Endothelial cell of umbilical vein (primary cell): Measurements from ENCODE around the gene PSMD3. TPM values are rescaled to one million over a fixed set of nuclear protein-coding genes. Genes with fewer than 3 reads are reported as not detected.
A peak's percentile ranks its signal among the peaks of the same experiment; 100 is the strongest.

Experiments
- BruUV-seq: library from RNA; stranded (reverse); fragments of 400-500 nt; replicated peaks from 2 replicates; lab custom pipeline; 2021; lab: Mats Ljungman, UMichigan
- CTCF ChIA-PET: fragments of 300-600, 350-600 bp; sonication (Branson Sonifier 250); formaldehyde crosslinking; loops from one replicate; lab custom pipeline; 2021; ENCODE audit warnings: antibody characterized with exemption, inconsistent platforms; lab: Charles Lee
- POLR2A ChIA-PET: fragments of 300-600, 350-600 bp; sonication (Branson Sonifier 250); formaldehyde crosslinking; loops from one replicate; lab custom pipeline; 2021; ENCODE audit warnings: antibody characterized with exemption, inconsistent platforms; lab: Charles Lee
- DNase-seq: peaks from one replicate; pipeline ENCODE4 v3.0.0-alpha.2; 2011; ENCODE audit warnings: low read depth, low spot score
- FAIRE-seq: peaks from 2 replicates; lab custom pipeline; 2011; peaks lifted over from hg19 to GRCh38; lab: Jason Lieb, UNC
- H2AFZ ChIP-seq: 2 replicates; pipeline ENCODE4 v1.6.0; 2012; ENCODE audit warnings: low read depth, low read length, control low read depth, inconsistent platforms
- H3K27ac ChIP-seq: 2 replicates; pipeline ENCODE4 v1.5.1; 2011; ENCODE audit warnings: low read depth, mild to moderate bottlenecking, control low read depth, low read length, moderate library complexity; ENCODE audit not compliant: insufficient read depth
- H3K27me3 ChIP-seq, 2 experiments: 2 replicates each; pipeline versions ENCODE4 v1.6.0 to v1.6.1; 2011; ENCODE audit warnings: low read length in 2 of 2, mixed read lengths in 1 of 2; ENCODE audit not compliant: control insufficient read depth in 2 of 2, insufficient read depth in 2 of 2
- H3K36me3 ChIP-seq, 2 experiments: 2 replicates in 1 of 2; 3 replicates in 1 of 2; pipeline ENCODE4 v1.5.1; 2011; ENCODE audit warnings: low read length in 2 of 2, mild to moderate bottlenecking in 1 of 2, moderate library complexity in 1 of 2; ENCODE audit not compliant: control insufficient read depth in 2 of 2, insufficient read depth in 2 of 2; ENCODE audit errors: extremely low read depth in 1 of 2
- H3K4me1 ChIP-seq: 3 replicates; pipeline ENCODE4 v1.5.1; 2011; ENCODE audit warnings: mild to moderate bottlenecking, low read length; ENCODE audit not compliant: control insufficient read depth, insufficient read depth; ENCODE audit errors: extremely low read depth
- H3K4me2 ChIP-seq: 2 replicates; pipeline ENCODE4 v1.6.1; 2011; ENCODE audit warnings: low read length, control low read depth, mixed read lengths; ENCODE audit not compliant: insufficient read depth
- H3K4me3 ChIP-seq, 3 experiments: fragments of 200-600 bp in 1 of 3; sonication (generic), shearing (Covaris generic) in 1 of 3; replicated peaks in 1 of 3; 2 replicates each; pipeline ENCODE4 v1.5.1; 2011 to 2016; ENCODE audit warnings: control low read depth in 3 of 3, low read length in 3 of 3, mild to moderate bottlenecking in 2 of 3, inconsistent platforms in 1 of 3, low read depth in 1 of 3, moderate library complexity in 1 of 3; ENCODE audit not compliant: insufficient read depth in 1 of 3
- H3K79me2 ChIP-seq: 2 replicates; pipeline ENCODE4 v1.6.0; 2012; ENCODE audit warnings: low read length, inconsistent platforms; ENCODE audit not compliant: control insufficient read depth, insufficient read depth
- H3K9ac ChIP-seq: replicated peaks from 2 replicates; pipeline ENCODE3; 2011; ENCODE audit warnings: low read length, control low read depth; ENCODE audit not compliant: insufficient read depth; ENCODE audit errors: extremely low read depth
- H3K9me1 ChIP-seq: replicated peaks from 3 replicates; pipeline ENCODE4 v1.6.0; 2011; ENCODE audit warnings: mild to moderate bottlenecking, low read length; ENCODE audit not compliant: control insufficient read depth, insufficient read depth; ENCODE audit errors: extremely low read depth
- H3K9me3 ChIP-seq: replicated peaks from 2 replicates; pipeline ENCODE4 v1.5.1; 2012; ENCODE audit warnings: low read length, inconsistent platforms; ENCODE audit not compliant: control insufficient read depth, insufficient read depth
- H4K20me1 ChIP-seq: replicated peaks from 2 replicates; pipeline ENCODE3; 2011; ENCODE audit warnings: mild to moderate bottlenecking, low read length; ENCODE audit not compliant: control insufficient read depth, insufficient read depth; ENCODE audit errors: extremely low read depth
- EZH2 ChIP-seq: IDR thresholded peaks from 2 replicates; pipeline ENCODE4 v1.6.1; 2012; ENCODE audit warnings: borderline replicate concordance, low read depth, mild to moderate bottlenecking, moderate library complexity, low read length, inconsistent platforms; ENCODE audit not compliant: severe bottlenecking
- FOS ChIP-seq: IDR thresholded peaks from 2 replicates; pipeline ENCODE4 v1.6.1; 2011; ENCODE audit warnings: mild to moderate bottlenecking, low read length, moderate library complexity, borderline replicate concordance; ENCODE audit not compliant: insufficient read depth
- GATA2 ChIP-seq: IDR thresholded peaks from 2 replicates; pipeline ENCODE4 v1.7.0; 2011; ENCODE audit warnings: low read depth, mild to moderate bottlenecking, moderate library complexity, mixed read lengths, low read length; ENCODE audit not compliant: insufficient read length, insufficient read depth
- JUN ChIP-seq: IDR thresholded peaks from 2 replicates; pipeline ENCODE4 v1.6.1; 2011; ENCODE audit warnings: borderline replicate concordance, low read depth; ENCODE audit not compliant: insufficient read length, insufficient read depth
- POLR2A ChIP-seq: IDR thresholded peaks from 2 replicates; pipeline ENCODE4 v1.6.1; 2012; ENCODE audit warnings: low read depth, mild to moderate bottlenecking, control low read depth, low read length
- dilution Hi-C: fragments of 300-500 bp; cut with MboI; formaldehyde crosslinking; loops from one replicate; pipeline ENCODE4 v1.15.0; 2019; ENCODE audit warnings: low sequenced_read_pairs; ENCODE audit not compliant: extremely low pct_ligation_motif_present
- intact Hi-C: fragments of 100-400 bp; cut with micrococcal nuclease; formaldehyde crosslinking; loops from one replicate; pipeline ENCODE4 v1.10.0; 2022
- polyA plus RNA-seq, 4 experiments: library from polyadenylated mRNA; depleted of rRNA in 3 of 4; stranded (reverse) in 3 of 4; unstranded in 1 of 4; fragments of >200 nt; gene quantifications; 2 replicates each; pipeline versions ENCODE4 v1.2.1 to v1.2.3, GENCODE V29; 2011 to 2012; ENCODE audit warnings: missing spikeins in 1 of 4
- total RNA-seq: library from RNA; stranded (reverse); gene quantifications from 2 replicates; pipeline ENCODE4 v1.2.3, GENCODE V29; 2021
- TF ChIP-seq, protein P1 (sequence below), 2 donors: IDR thresholded peaks; 1 replicate in 1 of 2; 2 replicates in 1 of 2; pipeline ENCODE4 v1.5.1; 2011; ENCODE audit warnings: low read length in 2 of 2, mild to moderate bottlenecking in 2 of 2, moderate library complexity in 2 of 2, control low read depth in 1 of 2, inconsistent platforms in 1 of 2, low read depth in 1 of 2; ENCODE audit not compliant: insufficient read depth in 1 of 2; ENCODE audit errors: extremely low read depth in 1 of 2
- TF ChIP-seq, protein P2 (sequence below): IDR thresholded peaks from 2 replicates; pipeline ENCODE4 v1.6.1; 2011; ENCODE audit not compliant: insufficient read depth, insufficient read length

Gene PSMD3
- total and polyA plus RNA-seq, 2 donors (not counting 3 experiments of a cell fraction or from before 2014, with no cell fraction given), result 120 to 136 TPM

GRCh38 chr17:39981207-39981741 lies 667 bp downstream of the PSMD3 start:
- DNase-seq (peak; percentile 22), FAIRE-seq (no peak)
- no peaks in the 10 kb centered on the region for H4K20me1 ChIP-seq
- H3K27ac ChIP-seq, result peak overlapping the region; percentile 87
- peaks cover 21% of the 10 kb centered on the region for H3K4me1 ChIP-seq
- ChIA-PET POLR2A (interaction anchor here (0.6 to 1.0 kb wide), 2 partner anchors 53 to 54 kb away, joined by 3 to 5 read pairs; partner anchors contain the start of genes LRRC3C and ORMDL3), CTCF (interaction anchor here (0.6 to 7.2 kb wide), 18 partner anchors 16 to 359 kb away, joined by 3 to 108 read pairs (median 4); partner anchors contain the start of genes CSF3, MIEN1, ORMDL3 and WIPF2)
- H3K79me2 ChIP-seq, result peaks cover 24% of the 10 kb centered on the region
- peak overlapping the region; percentile 84 to 100 (median 87) for H3K4me3 ChIP-seq
- H3K9me3 ChIP-seq, result no peaks in the 10 kb centered on the region
- H2AFZ ChIP-seq, result peak overlapping the region; percentile 35
- intact Hi-C loops (loop anchor here (2.0 kb wide), 2 partner anchors 46 to 54 kb away; partner anchors contain the start of genes LRRC3C and ORMDL3), dilution Hi-C loops (no loop called here)
- TF ChIP-seq, protein P1, sequence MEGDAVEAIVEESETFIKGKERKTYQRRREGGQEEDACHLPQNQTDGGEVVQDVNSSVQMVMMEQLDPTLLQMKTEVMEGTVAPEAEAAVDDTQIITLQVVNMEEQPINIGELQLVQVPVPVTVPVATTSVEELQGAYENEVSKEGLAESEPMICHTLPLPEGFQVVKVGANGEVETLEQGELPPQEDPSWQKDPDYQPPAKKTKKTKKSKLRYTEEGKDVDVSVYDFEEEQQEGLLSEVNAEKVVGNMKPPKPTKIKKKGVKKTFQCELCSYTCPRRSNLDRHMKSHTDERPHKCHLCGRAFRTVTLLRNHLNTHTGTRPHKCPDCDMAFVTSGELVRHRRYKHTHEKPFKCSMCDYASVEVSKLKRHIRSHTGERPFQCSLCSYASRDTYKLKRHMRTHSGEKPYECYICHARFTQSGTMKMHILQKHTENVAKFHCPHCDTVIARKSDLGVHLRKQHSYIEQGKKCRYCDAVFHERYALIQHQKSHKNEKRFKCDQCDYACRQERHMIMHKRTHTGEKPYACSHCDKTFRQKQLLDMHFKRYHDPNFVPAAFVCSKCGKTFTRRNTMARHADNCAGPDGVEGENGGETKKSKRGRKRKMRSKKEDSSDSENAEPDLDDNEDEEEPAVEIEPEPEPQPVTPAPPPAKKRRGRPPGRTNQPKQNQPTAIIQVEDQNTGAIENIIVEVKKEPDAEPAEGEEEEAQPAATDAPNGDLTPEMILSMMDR (IDR thresholded peaks at IDR 0.05; ENCODE audit: extremely low read depth in 1 of 2, insufficient read depth in 1 of 2, low read depth in 1 of 2, low read length in 2 of 2), result peak in 1 of 2 donors; percentile 4
- no peak for TF ChIP-seq POLR2A
- peaks cover 9 to 14% of the 10 kb centered on the region in 2 experiments for H3K36me3 ChIP-seq
- peak overlapping the region; percentile 98 for H3K4me2 ChIP-seq
- no TSS peak for BruUV-seq
- H3K9me1 ChIP-seq, result no peaks in the 10 kb centered on the region
- peak overlapping the region; percentile 99 for H3K9ac ChIP-seq
- peaks cover 4 to 12% of the 10 kb centered on the region in 2 experiments for H3K27me3 ChIP-seq

- no peaks in the 10 kb centered on the region for H4K20me1 ChIP-seq
- H3K36me3 ChIP-seq, result peaks cover 15 to 19% of the 10 kb centered on the region in 2 experiments
- peaks cover 4 to 12% of the 10 kb centered on the region in 2 experiments for H3K27me3 ChIP-seq
- H3K27ac ChIP-seq, result peak overlapping the region; percentile 87
- no peak overlapping the region for H2AFZ ChIP-seq
- H3K4me3 ChIP-seq, result peak overlapping the region; percentile 84 to 100 (median 87)
- TF ChIP-seq, protein P1 (IDR thresholded peaks at IDR 0.05; ENCODE audit: extremely low read depth in 1 of 2, insufficient read depth in 1 of 2, low read depth in 1 of 2, low read length in 2 of 2), result no peak
- TF ChIP-seq JUN (no peak), FOS (no peak), EZH2 (no peak), GATA2 (no peak)
- TF ChIP-seq, protein P2, sequence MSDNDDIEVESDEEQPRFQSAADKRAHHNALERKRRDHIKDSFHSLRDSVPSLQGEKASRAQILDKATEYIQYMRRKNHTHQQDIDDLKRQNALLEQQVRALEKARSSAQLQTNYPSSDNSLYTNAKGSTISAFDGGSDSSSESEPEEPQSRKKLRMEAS, result no peak
- ChIA-PET CTCF (interaction anchor here (0.7 to 7.2 kb wide), 5 partner anchors 13 to 747 kb away, joined by 3 to 108 read pairs (median 5); no protein-coding TSS in a partner anchor), POLR2A (no interaction called here)
- H3K9ac ChIP-seq, result peak overlapping the region; percentile 99
- peak overlapping the region; percentile 98 for H3K4me2 ChIP-seq
- intact Hi-C loops (loop anchor here (2.0 kb wide), 2 partner anchors 45 to 55 kb away; partner anchors contain the start of genes LRRC3C and ORMDL3), dilution Hi-C loops (no loop called here)
- peaks cover 24% of the 10 kb centered on the region for H3K79me2 ChIP-seq
- peaks cover 21% of the 10 kb centered on the region for H3K4me1 ChIP-seq
- peak; percentile 26 for DNase-seq
- TSS peak; percentile 45 for BruUV-seq
- FAIRE-seq, result no peak
- H3K9me1 ChIP-seq, result no peaks in the 10 kb centered on the region
- no peaks in the 10 kb centered on the region for H3K9me3 ChIP-seq
These were observed 1.3 kb downstream of the PSMD3 start for GRCh38 chr17:39981766-39982375.
